GM12878 (cell line): ENCODE data around the gene COL7A1. TPM values are rescaled to one million over a fixed set of nuclear protein-coding genes. Genes with fewer than 3 reads are reported as not detected.

Experiments
- ATAC-seq: fragments of 200-7000 bp; cut with Tn5 transposase; 3 replicates; pipeline ENCODE4 v1.9.1; 2020; ENCODE audit warnings: mild to moderate bottlenecking, moderate library complexity
- BruUV-seq: library from RNA; stranded (reverse); fragments of 400-500 nt; replicated peaks from 2 replicates; lab custom pipeline; 2021; lab: Mats Ljungman, UMichigan
- CTCF ChIA-PET: fragments of 300-600 bp; sonication (Branson Sonifier 250); formaldehyde crosslinking; extraction: SDS; loops from one replicate; lab custom pipeline; 2021; ENCODE audit warnings: inconsistent platforms; lab: Yijun Ruan, JAX
- POLR2A ChIA-PET: fragments of 350-600 bp; formaldehyde crosslinking; extraction: SDS; loops from one replicate; lab custom pipeline; 2021; ENCODE audit warnings: inconsistent platforms; lab: Charles Lee
- RAD21 ChIA-PET: fragments of 300-600 bp; sonication (Branson Sonifier 250); formaldehyde crosslinking; loops from one replicate; lab custom pipeline; 2023; ENCODE audit warnings: antibody characterized with exemption; ENCODE audit not compliant: unreplicated experiment; lab: Charles Lee
- SMC1A ChIA-PET: fragments of 300-600 bp; sonication (Branson Sonifier 250); formaldehyde crosslinking; loops from one replicate; lab custom pipeline; 2023; ENCODE audit not compliant: unreplicated experiment, uncharacterized antibody; lab: Charles Lee
- DNase-seq: peaks from one replicate; pipeline ENCODE4 v3.0.0-alpha.2; 2011; ENCODE audit warnings: low read depth, low spot score
- FAIRE-seq: peaks from 3 replicates; lab custom pipeline; 2011; peaks lifted over from hg19 to GRCh38; lab: Jason Lieb, UNC
- H2AFZ ChIP-seq: 2 replicates; pipeline ENCODE4 v1.6.0; 2011; ENCODE audit warnings: low read depth, low read length, control low read depth; ENCODE audit not compliant: control insufficient read depth
- H3K27ac ChIP-seq: 2 replicates; pipeline ENCODE4 v1.5.1; 2011; ENCODE audit warnings: control low read depth; ENCODE audit not compliant: control insufficient read depth, insufficient read depth
- H3K27me3 ChIP-seq, 2 experiments: replicated peaks in 1 of 2; 2 replicates each; pipeline versions ENCODE4 v1.6.0 to v1.6.1; 2011; ENCODE audit warnings: low read length in 1 of 2; ENCODE audit not compliant: control insufficient read depth in 2 of 2, insufficient read depth in 2 of 2
- H3K36me3 ChIP-seq, 2 experiments: 2 replicates each; pipeline ENCODE4 v1.5.1; 2011; ENCODE audit warnings: low read length in 1 of 2; ENCODE audit not compliant: control insufficient read depth in 2 of 2, insufficient read depth in 2 of 2
- H3K4me1 ChIP-seq: 2 replicates; pipeline ENCODE4 v1.6.1; 2011; ENCODE audit warnings: mild to moderate bottlenecking, low read length, moderate library complexity, mixed read lengths; ENCODE audit not compliant: control insufficient read depth, insufficient read depth
- H3K4me2 ChIP-seq: 2 replicates; pipeline ENCODE4 v1.6.0; 2011; ENCODE audit warnings: control low read depth; ENCODE audit not compliant: control insufficient read depth, insufficient read depth
- H3K4me3 ChIP-seq: fragments of 200-600 bp; sonication (generic); 2 replicates; pipeline ENCODE4 v1.5.1; 2016
- H3K79me2 ChIP-seq: 2 replicates; pipeline ENCODE4 v1.6.0; 2011; ENCODE audit warnings: low read length; ENCODE audit not compliant: control insufficient read depth, insufficient read depth
- H3K9ac ChIP-seq: 2 replicates; pipeline ENCODE4 v1.8.0; 2011; ENCODE audit warnings: low read length, control low read depth, mixed read lengths; ENCODE audit not compliant: control insufficient read depth, insufficient read depth
- H3K9me3 ChIP-seq: replicated peaks from 3 replicates; pipeline ENCODE4 v1.5.1; 2011; ENCODE audit warnings: mild to moderate bottlenecking, low read length; ENCODE audit not compliant: control insufficient read depth, insufficient read depth
- H4K20me1 ChIP-seq: 2 replicates; pipeline ENCODE4 v1.6.0; 2011; ENCODE audit not compliant: control insufficient read depth, insufficient read depth
- BCLAF1 ChIP-seq: fragments of 450-650 bp; IDR thresholded peaks from 2 replicates; pipeline ENCODE4 v1.6.1; 2017; ENCODE audit warnings: antibody characterized with exemption, mild to moderate bottlenecking, moderate library complexity
- EED ChIP-seq: sonication (generic); IDR thresholded peaks from 2 replicates; pipeline ENCODE4 v1.6.1; 2016; ENCODE audit warnings: antibody characterized with exemption, low read depth
- JUND ChIP-seq: IDR thresholded peaks from 2 replicates; pipeline ENCODE4 v1.6.1; 2012; ENCODE audit warnings: low read depth, mild to moderate bottlenecking, low read length, improper control_type of control experiment, moderate library complexity
- RBBP5 ChIP-seq: fragments of 200-600 bp; sonication (generic); conservative IDR thresholded peaks from 2 replicates; pipeline ENCODE4 v1.6.1; 2016
- SUZ12 ChIP-seq: fragments of 200-600 bp; sonication (generic); IDR thresholded peaks from one replicate; pipeline ENCODE4 v1.6.1; 2018; ENCODE audit warnings: antibody characterized with exemption, mild to moderate bottlenecking; ENCODE audit not compliant: unreplicated experiment
- WGBS: methylation state at CpG from one replicate; pipeline ENCODE4 v1.1.6; 2016; ENCODE audit warnings: low lambda C conversion rate; ENCODE audit not compliant: insufficient replicate concordance, insufficient coverage; ENCODE audit errors: missing lambda C conversion rate; 5-methylcytosine and 5-hydroxymethylcytosine counted together
- in situ Hi-C: fragments of 300-500 bp; cut with MboI; formaldehyde crosslinking; loops from 9 replicates; pipeline ENCODE4 v1.14.3; 2018; ENCODE audit warnings: mixed read lengths
- intact Hi-C: fragments of 100-400 bp; cut with micrococcal nuclease; formaldehyde crosslinking; loops from one replicate; pipeline ENCODE4 v1.14.2; 2022; ENCODE audit not compliant: unreplicated experiment
- polyA plus RNA-seq, 11 experiments: library from polyadenylated mRNA; depleted of rRNA in 4 of 11; unstranded in 6 of 11; stranded (reverse) in 5 of 11; fragments of >200 nt; fragmentation: Nextera tagmentation in 4 of 11; fragmentation: Illumina TruSeq in 1 of 11; extraction: Ambion mirVana in 4 of 11; extraction: Trizol in 1 of 11; gene quantifications; 1 replicate in 1 of 11; 2 replicates in 10 of 11; pipeline versions ENCODE4 v1.2.1 to v1.2.3, GENCODE V29; 2011 to 2016; ENCODE audit warnings: inconsistent platforms in 2 of 11, missing spikeins in 2 of 11, low read depth in 1 of 11
- total RNA-seq, 4 experiments: library from RNA; depleted of rRNA in 3 of 4; stranded (reverse); fragments of >200 nt in 3 of 4; fragmentation: Illumina TruSeq in 1 of 4; extraction: Trizol in 1 of 4; gene quantifications; 2 replicates each; pipeline versions ENCODE4 v1.2.1 to v1.2.3, GENCODE V29; 2013 to 2021

Gene COL7A1
- total and polyA plus RNA-seq, 10 of the 15 experiments (the other 5 are each of a cell fraction or from before 2014, with no cell fraction given) = 0.01 to 1.9 (median 0.29) TPM; not detected in 1

DNA sequence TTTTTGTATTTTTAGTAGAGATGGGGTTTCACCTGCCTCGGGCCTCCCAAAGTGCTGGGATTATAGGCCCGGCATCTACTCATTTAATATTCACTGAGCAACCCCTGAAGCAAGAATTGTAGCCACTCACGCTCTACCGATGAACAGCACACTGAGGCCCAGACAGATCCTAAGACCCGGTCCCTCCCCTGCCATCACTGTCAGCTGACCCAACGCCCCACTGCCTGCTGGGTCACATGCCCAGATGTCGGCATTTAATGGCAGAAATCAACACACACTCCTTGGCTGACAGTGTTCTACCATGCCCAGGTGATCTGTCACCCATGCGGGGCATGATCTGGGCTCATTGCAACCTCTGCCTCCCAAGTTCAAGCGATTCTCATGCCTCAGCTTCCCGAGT is 29.6 kb upstream of the COL7A1 start:
- H3K36me3 ChIP-seq = peaks cover 0 to 4% of the 10 kb centered on the region in 2 experiments; a peak in 3 of 4 replicates
- no peak overlapping the region for H2AFZ ChIP-seq
- no peaks in the 10 kb centered on the region for H3K9me3 ChIP-seq
- ChIA-PET SMC1A (no interaction called here), RAD21 (no interaction called here)
- H3K79me2 ChIP-seq = no peaks in the 10 kb centered on the region
- no peaks in the 10 kb centered on the region for H3K4me1 ChIP-seq
- H3K4me2 ChIP-seq = no peak overlapping the region
- DNase-seq (no peak), ATAC-seq (no peak), FAIRE-seq (no peak)
- 85% methylated on average over 10 of the region's 10 CpGs for WGBS
- H4K20me1 ChIP-seq = no peaks in the 10 kb centered on the region
- no TSS peak for BruUV-seq
- in situ Hi-C loops = no loop called here
- no peak overlapping the region for H3K4me3 ChIP-seq
- H3K27ac ChIP-seq = no peak overlapping the region
- TF ChIP-seq RBBP5 (no peak), EED (no peak), SUZ12 (no peak), BCLAF1 (no peak), JUND (no peak)
- TF ChIP-seq, all 136 proteins: peak for 0
- no peak overlapping the region for H3K9ac ChIP-seq
- H3K27me3 ChIP-seq = no peaks in the 10 kb centered on the region
- CTCF ChIA-PET = interaction anchor here (1.5 to 2.6 kb wide), 2 partner anchors 10 to 15 kb away, joined by 5 to 16 read pairs; partner anchors contain the start of genes SLC26A6 and UQCRC1
- intact Hi-C loops = no loop called here
- POLR2A ChIA-PET = no interaction called here
